Hepatocyte (in vitro differentiated cells): ENCODE results near the gene NEB. TPM values are rescaled to one million over a fixed set of nuclear protein-coding genes. Genes with fewer than 3 reads are reported as not detected.

Experiments
- DNase-seq: peaks from one replicate; pipeline ENCODE4 v3.0.0-alpha.2; 2016; ENCODE audit warnings: low spot score
- H2AFZ ChIP-seq: fragments of 200-600 bp; sonication (generic); 2 replicates; pipeline ENCODE4 v1.6.0; 2016; ENCODE audit warnings: antibody characterized with exemption, mild to moderate bottlenecking
- H3K27ac ChIP-seq: fragments of 200-600 bp; sonication (generic); 2 replicates; pipeline ENCODE4 v1.5.1; 2016; ENCODE audit warnings: mild to moderate bottlenecking
- H3K27me3 ChIP-seq: fragments of 200-600 bp; sonication (generic); 2 replicates; pipeline ENCODE4 v1.6.1; 2016
- H3K36me3 ChIP-seq: fragments of 200-600 bp; sonication (generic); replicated peaks from 2 replicates; pipeline ENCODE4 v1.5.1; 2016; ENCODE audit warnings: low read depth; ENCODE audit not compliant: insufficient read depth
- H3K4me1 ChIP-seq: fragments of 200-600 bp; sonication (generic); 2 replicates; pipeline ENCODE4 v1.5.1; 2016; ENCODE audit warnings: mild to moderate bottlenecking, moderate library complexity; ENCODE audit not compliant: insufficient read depth
- H3K4me2 ChIP-seq: fragments of 200-600 bp; sonication (generic); 2 replicates; pipeline ENCODE4 v1.6.0; 2016
- H3K4me3 ChIP-seq: fragments of 200-600 bp; sonication (generic); 2 replicates; pipeline ENCODE4 v1.5.1; 2016; ENCODE audit warnings: mild to moderate bottlenecking
- H3K79me2 ChIP-seq: fragments of 200-600 bp; sonication (generic); 2 replicates; pipeline ENCODE4 v1.6.0; 2017; ENCODE audit warnings: mild to moderate bottlenecking
- H3K9me2 ChIP-seq: fragments of 200-600 bp; sonication (generic); replicated peaks from 2 replicates; pipeline ENCODE4 v1.6.0; 2017; ENCODE audit warnings: mild to moderate bottlenecking; ENCODE audit not compliant: insufficient read depth
- H3K9me3 ChIP-seq: fragments of 200-600 bp; sonication (generic); 2 replicates; pipeline ENCODE4 v1.5.1; 2016; ENCODE audit warnings: low read depth, mild to moderate bottlenecking
- H4K20me1 ChIP-seq: fragments of 200-600 bp; sonication (generic); 2 replicates; pipeline ENCODE4 v1.6.0; 2016; ENCODE audit warnings: mild to moderate bottlenecking; ENCODE audit not compliant: insufficient read depth, poor library complexity, severe bottlenecking
- CTCF ChIP-seq: fragments of 200-600 bp; sonication (generic); IDR thresholded peaks from 2 replicates; pipeline ENCODE4 v1.5.1; 2016; ENCODE audit warnings: antibody characterized with exemption, mild to moderate bottlenecking; ENCODE audit not compliant: poor library complexity
- EZH2 ChIP-seq: fragments of 200-600 bp; sonication (generic); IDR thresholded peaks from 2 replicates; pipeline ENCODE4 v1.6.1; 2016; ENCODE audit warnings: antibody characterized with exemption, mild to moderate bottlenecking, borderline replicate concordance
- EZH2phosphoT487 ChIP-seq: fragments of 200-600 bp; sonication (generic); IDR thresholded peaks from one replicate; pipeline ENCODE4 v1.6.1; 2018; ENCODE audit warnings: antibody characterized with exemption, mild to moderate bottlenecking, low read depth, moderate library complexity; ENCODE audit not compliant: unreplicated experiment, severe bottlenecking
- WGBS: methylation state at CpG from one replicate; pipeline ENCODE4 v1.1.6; 2016; ENCODE audit warnings: low lambda C conversion rate; ENCODE audit errors: missing lambda C conversion rate; 5-methylcytosine and 5-hydroxymethylcytosine counted together
- polyA plus RNA-seq: library from polyadenylated mRNA; unstranded; fragments of >200 nt; fragmentation: Nextera tagmentation; extraction: Ambion mirVana; gene quantifications from 2 replicates; pipeline ENCODE4 v1.2.1, GENCODE V29; 2016
- total RNA-seq: library from RNA; depleted of rRNA; stranded (reverse); fragments of >200 nt; gene quantifications from 2 replicates; pipeline ENCODE4 v1.2.3, GENCODE V29; 2014

The NEB gene
- total and polyA plus RNA-seq, 2 experiments from 2014 or later = 0.75 to 2.2 TPM

GRCh38 chr2:151534001-151534400, 200.3 kb downstream of the NEB start:
- H3K27me3 ChIP-seq = no peaks in the 10 kb centered on the region
- no peak overlapping the region for H3K4me3 ChIP-seq
- no peak for TF ChIP-seq EZH2
- no peak for TF ChIP-seq CTCF
- TF ChIP-seq EZH2phosphoT487 = no peak
- 95% methylated on average over 7 of the region's 7 CpGs for WGBS
- no peak for DNase-seq
- H3K4me1 ChIP-seq = no peaks in the 10 kb centered on the region
- H2AFZ ChIP-seq = no peak overlapping the region
- H3K9me3 ChIP-seq = no peaks in the 10 kb centered on the region
- no peak overlapping the region for H3K4me2 ChIP-seq
- no peaks in the 10 kb centered on the region for H3K9me2 ChIP-seq
- H3K27ac ChIP-seq = no peak overlapping the region
- H3K79me2 ChIP-seq = no peaks in the 10 kb centered on the region
- no peaks in the 10 kb centered on the region for H3K36me3 ChIP-seq
- H4K20me1 ChIP-seq = no peaks in the 10 kb centered on the region

- H3K27ac ChIP-seq = no peak overlapping the region
Measured at GRCh38 chr2:151533127-151533526, 201.1 kb downstream of the NEB start.

GRCh38 chr2:151526572-151527090, 207.6 kb downstream of the NEB start:
- H3K4me1 ChIP-seq = no peaks in the 10 kb centered on the region
- H3K27ac ChIP-seq = no peak overlapping the region
- H4K20me1 ChIP-seq = no peaks in the 10 kb centered on the region
- H3K4me3 ChIP-seq = no peak overlapping the region
- H2AFZ ChIP-seq = no peak overlapping the region
- 97% methylated on average over 6 of the region's 6 CpGs for WGBS
- DNase-seq = no peak
- H3K4me2 ChIP-seq = no peak overlapping the region
- TF ChIP-seq CTCF (no peak), EZH2 (no peak), EZH2phosphoT487 (no peak)
- H3K27me3 ChIP-seq = no peaks in the 10 kb centered on the region
- no peaks in the 10 kb centered on the region for H3K9me2 ChIP-seq
- H3K9me3 ChIP-seq = no peaks in the 10 kb centered on the region
- H3K79me2 ChIP-seq = no peaks in the 10 kb centered on the region
- H3K36me3 ChIP-seq = no peaks in the 10 kb centered on the region

More at GRCh38 chr2:151533127-151533526, 201.1 kb downstream of the NEB start:
- WGBS = 97% methylated on average over 3 of the region's 3 CpGs
- DNase-seq = no peak
- H4K20me1 ChIP-seq = no peaks in the 10 kb centered on the region
- no peaks in the 10 kb centered on the region for H3K79me2 ChIP-seq
- no peaks in the 10 kb centered on the region for H3K27me3 ChIP-seq
- no peaks in the 10 kb centered on the region for H3K9me2 ChIP-seq
- H3K4me1 ChIP-seq = no peaks in the 10 kb centered on the region
- H2AFZ ChIP-seq = no peak overlapping the region
- TF ChIP-seq CTCF (no peak), EZH2 (no peak), EZH2phosphoT487 (no peak)
- no peak overlapping the region for H3K4me3 ChIP-seq
- no peak overlapping the region for H3K4me2 ChIP-seq
- H3K9me3 ChIP-seq = no peaks in the 10 kb centered on the region
- no peaks in the 10 kb centered on the region for H3K36me3 ChIP-seq
